T-cell (primary cell): ENCODE measurements around the gene GLIS1. TPM values are rescaled to one million over a fixed set of nuclear protein-coding genes. Genes with fewer than 3 reads are reported as not detected.

Experiments used
- ATAC-seq, 4 experiments: fragments of 200-7000 bp in 3 of 4; fragments of 150-1000 bp in 1 of 4; cut with Tn5 transposase; replicated peaks in 1 of 4; 1 replicate in 3 of 4; 2 replicates in 1 of 4; pipeline ENCODE4 v1.10.0; 2021; ENCODE audit warnings: moderate library complexity in 3 of 4, mild to moderate bottlenecking in 2 of 4, moderate number of reproducible peaks in 1 of 4
- CTCF ChIA-PET, 2 donors: fragments of 300-600 bp; sonication (Branson Sonifier 250); formaldehyde crosslinking; loops; one replicate each; lab custom pipeline; 2022; ENCODE audit warnings: antibody characterized with exemption in 2 of 2; lab: Charles Lee
- POLR2A ChIA-PET, 2 donors: fragments of 300-600 bp; sonication (Branson Sonifier 250); formaldehyde crosslinking; loops; one replicate each; lab custom pipeline; 2022; ENCODE audit warnings: antibody characterized with exemption in 2 of 2; lab: Charles Lee
- DNase-seq, 35 experiments: peaks; one replicate each; pipeline versions ENCODE4 v3.0.0 to v3.0.0-alpha.2; 2013 to 2023
- H3K27ac ChIP-seq: one replicate; pipeline ENCODE4 v1.5.1; 2013; ENCODE audit warnings: low read length
- H3K27me3 ChIP-seq, 2 experiments: replicated peaks in 1 of 2; 1 replicate in 1 of 2; 2 replicates in 1 of 2; pipeline versions ENCODE4 v1.6.1 to v1.7.0; 2013; ENCODE audit warnings: low read length in 1 of 2, mixed read lengths in 1 of 2; ENCODE audit not compliant: control insufficient read depth in 2 of 2, insufficient read depth in 2 of 2; ENCODE audit errors: extremely low read depth in 1 of 2
- H3K36me3 ChIP-seq, 2 donors: 1 replicate in 1 of 2; 2 replicates in 1 of 2; pipeline versions ENCODE4 v1.6.1 to v1.7.0; 2013; ENCODE audit warnings: low read length in 1 of 2; ENCODE audit not compliant: control insufficient read depth in 2 of 2, insufficient read depth in 1 of 2; ENCODE audit errors: extremely low read depth in 1 of 2
- H3K4me1 ChIP-seq, 2 experiments: 1 replicate in 1 of 2; 2 replicates in 1 of 2; pipeline versions ENCODE4 v1.6.1 to v1.7.0; 2013; ENCODE audit warnings: low read length in 2 of 2, mixed read lengths in 1 of 2; ENCODE audit not compliant: insufficient read depth in 2 of 2, control insufficient read depth in 1 of 2; ENCODE audit errors: extremely low read depth in 1 of 2
- H3K4me3 ChIP-seq, 2 donors: 1 replicate in 1 of 2; 2 replicates in 1 of 2; pipeline versions ENCODE4 v1.5.1 to v1.7.0; 2013; ENCODE audit warnings: mild to moderate bottlenecking in 2 of 2, low read length in 1 of 2, moderate library complexity in 1 of 2; ENCODE audit not compliant: control insufficient read depth in 1 of 2; ENCODE audit errors: extremely low read depth in 1 of 2
- H3K9me3 ChIP-seq: 2 replicates; pipeline ENCODE4 v1.7.0; 2013
- H3K27ac Mint-ChIP-seq, 2 donors: one replicate each; pipeline ENCODE4 v1.8.0; 2020 to 2021; ENCODE audit warnings: mild to moderate bottlenecking in 2 of 2, mixed read lengths in 2 of 2
- H3K27me3 Mint-ChIP-seq, 2 donors: one replicate each; pipeline ENCODE4 v1.8.0; 2021 to 2022; ENCODE audit warnings: mixed read lengths in 2 of 2
- H3K36me3 Mint-ChIP-seq: one replicate; pipeline ENCODE4 v1.8.0; 2021; ENCODE audit warnings: mixed read lengths
- H3K4me1 Mint-ChIP-seq, 3 donors: one replicate each; pipeline ENCODE4 v1.8.0; 2020 to 2022; ENCODE audit warnings: mixed read lengths in 3 of 3, mild to moderate bottlenecking in 1 of 3
- H3K4me3 Mint-ChIP-seq, 3 donors: one replicate each; pipeline ENCODE4 v1.8.0; 2020 to 2022; ENCODE audit warnings: mild to moderate bottlenecking in 3 of 3, mixed read lengths in 3 of 3, moderate library complexity in 3 of 3
- H3K9me3 Mint-ChIP-seq, 3 donors: one replicate each; pipeline ENCODE4 v1.8.0; 2020 to 2022; ENCODE audit warnings: mixed read lengths in 3 of 3
- WGBS: methylation state at CpG from one replicate; pipeline ENCODE4 v1.1.5; 2013; ENCODE audit warnings: missing lambda C conversion rate; ENCODE audit not compliant: insufficient coverage; 5-methylcytosine and 5-hydroxymethylcytosine counted together
- total RNA-seq, 35 experiments: library from RNA in 6 of 35; stranded (reverse) in 6 of 35; fragments of 120-200 nt in 1 of 35; gene quantifications; one replicate each; pipeline versions ENCODE4 v1.2.1 to v1.2.4 and lab custom pipeline; 2013 to 2026

GLIS1 gene
- total RNA-seq, 5 donors from 2014 or later (not counting 1 experiment from before 2014, with no cell fraction given): not detected

- H3K27ac Mint-ChIP-seq: no peak overlapping the region
- CTCF ChIA-PET: no interaction called here
- H3K9me3 Mint-ChIP-seq: no peaks in the 10 kb centered on the region
- DNase-seq (no peak), ATAC-seq (no peak)
- H3K4me1 Mint-ChIP-seq: no peaks in the 10 kb centered on the region
- H3K4me3 Mint-ChIP-seq: no peak overlapping the region
- Histone ChIP-seq H3K9me3 (no peaks in the 10 kb centered on the region), H3K36me3 (no peaks in the 10 kb centered on the region), H3K27me3 (peaks cover 3 to 12% of the 10 kb centered on the region in 2 experiments), H3K4me1 (no peaks in the 10 kb centered on the region), H3K4me3 (no peak overlapping the region), H3K27ac (no peak overlapping the region)
- POLR2A ChIA-PET: no interaction called here
- no peaks in the 10 kb centered on the region for H3K36me3 Mint-ChIP-seq
- WGBS: 70% methylated on average over 6 of the region's 10 CpGs
- H3K27me3 Mint-ChIP-seq: peaks cover 25 to 32% of the 10 kb centered on the region in 2 donors
Measured at GRCh38 chr1:53731043-53731600, 7.8 kb downstream of the GLIS1 start.

DNA sequence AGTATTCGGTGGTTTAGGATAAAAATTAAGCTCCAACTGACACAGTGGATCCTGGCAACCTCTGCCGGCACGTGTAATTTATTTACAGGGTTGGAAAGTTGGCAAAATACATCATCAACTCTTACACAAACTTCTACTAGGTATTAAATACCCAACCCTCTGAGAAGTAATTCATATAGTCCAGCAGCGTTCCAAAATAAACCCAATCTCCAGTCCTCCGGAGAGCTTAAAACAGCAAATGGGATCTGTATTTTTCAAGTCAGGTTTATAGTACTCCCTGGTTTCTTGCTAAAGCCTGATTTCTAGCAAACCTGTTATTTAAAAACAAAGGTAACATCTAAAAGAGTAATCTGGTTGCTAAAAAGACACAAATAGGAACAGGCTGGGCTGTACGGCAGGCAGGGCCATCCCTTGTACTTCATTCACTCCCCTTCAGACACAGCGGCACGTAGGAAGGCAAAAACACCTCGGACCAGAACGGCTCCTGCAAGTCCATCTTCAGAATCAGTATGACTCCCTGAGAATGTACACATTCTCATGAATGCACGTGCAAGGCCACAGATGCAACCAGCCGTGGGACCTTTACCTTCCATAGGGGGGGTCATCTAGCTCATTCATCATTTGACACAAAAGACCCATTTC, 8.6 kb downstream of the GLIS1 start:
- Mint-ChIP-seq H3K9me3 (no peaks in the 10 kb centered on the region), H3K36me3 (no peaks in the 10 kb centered on the region), H3K4me3 (no peak overlapping the region), H3K4me1 (no peaks in the 10 kb centered on the region), H3K27ac (no peak overlapping the region), H3K27me3 (peaks cover 18 to 24% of the 10 kb centered on the region in 2 donors)
- WGBS: 90% methylated on average over 2 of the region's 12 CpGs
- DNase-seq (no peak), ATAC-seq (no peak)
- H3K9me3 ChIP-seq: no peaks in the 10 kb centered on the region
- no peak overlapping the region for H3K4me3 ChIP-seq
- H3K36me3 ChIP-seq: no peaks in the 10 kb centered on the region
- H3K4me1 ChIP-seq: no peaks in the 10 kb centered on the region
- H3K27me3 ChIP-seq: peaks cover 3 to 8% of the 10 kb centered on the region in 2 experiments
- H3K27ac ChIP-seq: no peak overlapping the region
- POLR2A ChIA-PET: no interaction called here
- CTCF ChIA-PET: no interaction called here

DNA sequence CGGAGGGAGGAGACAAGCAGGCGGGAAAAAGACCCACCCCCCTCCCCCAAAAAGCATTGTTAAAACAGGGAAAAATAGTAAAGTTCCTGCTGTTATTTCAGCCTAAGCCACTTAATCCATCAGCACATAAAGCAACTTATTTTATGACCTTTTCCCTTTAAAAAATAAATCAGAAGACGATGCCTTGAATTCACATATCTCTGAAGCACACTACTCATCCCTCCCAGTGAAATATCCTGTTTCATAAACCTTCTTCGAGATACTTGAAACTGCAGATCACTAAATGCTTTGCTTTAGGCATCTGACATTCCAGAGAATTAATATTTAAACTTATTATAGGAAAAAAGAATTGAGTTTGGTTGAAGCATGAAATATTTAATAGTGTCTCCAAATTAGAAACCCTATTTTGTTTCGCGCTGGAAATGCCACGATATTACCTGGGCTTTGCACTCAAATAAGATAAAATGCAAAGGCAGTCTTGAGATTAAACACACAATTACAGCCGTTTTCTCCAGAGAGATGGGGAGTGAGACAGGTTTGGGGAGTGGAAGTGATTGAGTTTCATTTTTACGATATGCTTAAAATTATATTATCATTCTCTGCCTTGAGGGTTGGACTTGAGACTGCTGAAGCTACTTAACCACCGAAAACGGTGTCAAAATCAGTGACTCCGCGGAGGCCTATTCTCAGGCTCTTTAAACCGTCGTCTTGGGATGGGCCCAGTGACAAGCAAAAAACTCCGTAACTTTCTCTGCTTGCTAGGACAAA, 9.3 kb downstream of the GLIS1 start:
- peaks cover 2 to 8% of the 10 kb centered on the region in 2 experiments for H3K27me3 ChIP-seq
- POLR2A ChIA-PET: no interaction called here
- DNase-seq (no peak), ATAC-seq (no peak)
- Mint-ChIP-seq H3K9me3 (no peaks in the 10 kb centered on the region), H3K4me1 (no peaks in the 10 kb centered on the region), H3K36me3 (no peaks in the 10 kb centered on the region), H3K4me3 (no peak overlapping the region), H3K27ac (no peak overlapping the region), H3K27me3 (peaks cover 12 to 18% of the 10 kb centered on the region in 2 donors)
- no peaks in the 10 kb centered on the region for H3K36me3 ChIP-seq
- no peak overlapping the region for H3K4me3 ChIP-seq
- H3K27ac ChIP-seq: no peak overlapping the region
- no peaks in the 10 kb centered on the region for H3K9me3 ChIP-seq
- CTCF ChIA-PET: no interaction called here
- no peaks in the 10 kb centered on the region for H3K4me1 ChIP-seq
- 93% methylated on average over 7 of the region's 16 CpGs for WGBS

DNA sequence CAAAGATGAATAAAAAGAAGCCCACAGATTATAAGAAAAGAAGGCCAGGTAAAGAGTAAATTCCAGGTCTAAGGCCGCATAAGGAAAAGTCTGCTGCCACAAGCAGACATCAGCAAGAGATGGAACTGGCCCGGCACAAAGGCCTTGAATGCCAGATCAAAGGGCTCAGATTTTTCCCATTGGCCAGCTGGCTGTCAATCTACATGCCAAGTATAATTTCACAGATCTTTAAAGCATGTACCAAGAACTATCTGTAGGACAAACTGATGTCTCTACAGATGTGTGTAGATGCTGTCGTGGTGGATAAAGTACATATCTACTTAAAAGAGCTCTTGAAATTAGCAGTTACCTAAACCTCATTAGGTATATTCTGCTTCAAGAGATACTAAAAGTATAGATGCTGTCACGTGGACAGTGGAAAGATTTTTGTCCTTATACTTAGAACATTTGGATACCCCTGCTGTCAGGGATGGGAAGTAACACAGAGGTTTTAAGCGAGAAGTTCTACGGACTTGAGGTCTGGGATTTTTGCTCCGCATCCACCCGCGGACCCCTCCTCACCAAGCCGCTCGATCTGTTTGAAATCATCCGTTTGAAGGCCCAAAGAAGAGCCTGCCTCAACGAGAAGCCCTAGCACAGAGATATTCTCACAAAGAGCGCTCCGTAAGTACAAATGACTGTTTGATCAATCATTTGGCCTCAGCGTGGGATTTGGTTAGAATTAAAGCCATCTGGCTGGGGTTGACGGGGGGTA, 10.1 kb downstream of the GLIS1 start:
- peaks cover 0 to 8% of the 10 kb centered on the region in 2 experiments for H3K27me3 ChIP-seq
- H3K4me1 ChIP-seq: no peaks in the 10 kb centered on the region
- H3K36me3 ChIP-seq: no peaks in the 10 kb centered on the region
- POLR2A ChIA-PET: interaction anchor here in 1 of 2 donors (0.6 kb wide), 1 partner anchor 1216 kb away, joined by 3 read pairs; no protein-coding TSS in a partner anchor
- H3K9me3 ChIP-seq: no peaks in the 10 kb centered on the region
- CTCF ChIA-PET: no interaction called here
- H3K27ac ChIP-seq: no peak overlapping the region
- WGBS: 82% methylated on average over 8 of the region's 17 CpGs
- Mint-ChIP-seq H3K36me3 (no peaks in the 10 kb centered on the region), H3K4me3 (no peak overlapping the region), H3K9me3 (no peaks in the 10 kb centered on the region), H3K27ac (no peak overlapping the region), H3K4me1 (no peaks in the 10 kb centered on the region), H3K27me3 (peaks cover 6 to 12% of the 10 kb centered on the region in 2 donors)
- DNase-seq: no peak
- no peak for ATAC-seq
- no peak overlapping the region for H3K4me3 ChIP-seq

GRCh38 chr1:53728196-53728595, 10.8 kb downstream of the GLIS1 start:
- WGBS: 80% methylated on average over 1 of the region's 1 CpG
- Histone ChIP-seq H3K27me3 (peaks cover 0 to 8% of the 10 kb centered on the region in 2 experiments), H3K36me3 (no peaks in the 10 kb centered on the region), H3K9me3 (no peaks in the 10 kb centered on the region), H3K27ac (no peak overlapping the region), H3K4me1 (no peaks in the 10 kb centered on the region), H3K4me3 (no peak overlapping the region)
- ATAC-seq (no peak), DNase-seq (no peak)
- Mint-ChIP-seq H3K27me3 (peaks cover 5 to 8% of the 10 kb centered on the region in 2 donors), H3K27ac (no peak overlapping the region), H3K36me3 (no peaks in the 10 kb centered on the region), H3K9me3 (no peaks in the 10 kb centered on the region), H3K4me1 (no peaks in the 10 kb centered on the region), H3K4me3 (no peak overlapping the region)
- ChIA-PET POLR2A (no interaction called here), CTCF (no interaction called here)

DNA sequence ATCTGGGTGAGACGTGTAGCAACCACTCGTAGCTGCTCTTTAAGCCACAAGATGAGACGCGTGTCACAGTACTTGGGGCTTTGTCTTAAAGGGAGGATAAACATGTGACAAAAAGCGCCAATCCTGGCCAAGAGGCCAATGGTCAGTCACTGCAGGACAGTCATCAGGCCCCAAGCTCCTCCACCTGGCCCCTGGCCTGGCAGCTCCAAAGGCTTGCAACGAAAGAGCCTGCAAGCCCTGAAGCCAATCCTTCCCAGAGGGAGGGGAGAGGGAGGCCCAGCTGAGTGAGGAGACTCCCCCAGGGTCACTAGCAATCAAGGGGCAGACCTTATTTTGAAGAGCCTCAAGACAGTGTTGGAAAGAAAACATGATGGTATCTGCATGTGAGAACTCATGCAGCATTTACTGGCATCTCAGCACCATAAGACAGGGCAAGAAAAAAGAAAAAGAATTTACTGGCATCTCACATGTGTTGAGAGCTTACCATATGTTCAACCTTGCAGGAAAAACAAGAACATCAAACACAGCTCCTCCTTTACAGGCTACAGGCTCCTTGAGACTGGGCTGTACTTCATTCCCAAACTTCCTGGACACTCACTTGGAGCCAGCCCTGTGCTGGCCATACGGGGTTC, 11.4 kb downstream of the GLIS1 start:
- ATAC-seq (no peak), DNase-seq (no peak)
- H3K27ac ChIP-seq: no peak overlapping the region
- WGBS: 85% methylated on average over 6 of the region's 7 CpGs
- Mint-ChIP-seq H3K27ac (no peak overlapping the region), H3K4me3 (no peak overlapping the region), H3K9me3 (no peaks in the 10 kb centered on the region), H3K36me3 (no peaks in the 10 kb centered on the region), H3K27me3 (peaks cover 0 to 5% of the 10 kb centered on the region in 2 donors), H3K4me1 (no peaks in the 10 kb centered on the region)
- H3K9me3 ChIP-seq: no peaks in the 10 kb centered on the region
- ChIA-PET CTCF (no interaction called here), POLR2A (no interaction called here)
- H3K36me3 ChIP-seq: no peaks in the 10 kb centered on the region
- peaks cover 0 to 8% of the 10 kb centered on the region in 2 experiments for H3K27me3 ChIP-seq
- no peak overlapping the region for H3K4me3 ChIP-seq
- H3K4me1 ChIP-seq: no peaks in the 10 kb centered on the region
